ENCODE measurements around the gene ANKRD62.

ANKRD62 gene

DNA sequence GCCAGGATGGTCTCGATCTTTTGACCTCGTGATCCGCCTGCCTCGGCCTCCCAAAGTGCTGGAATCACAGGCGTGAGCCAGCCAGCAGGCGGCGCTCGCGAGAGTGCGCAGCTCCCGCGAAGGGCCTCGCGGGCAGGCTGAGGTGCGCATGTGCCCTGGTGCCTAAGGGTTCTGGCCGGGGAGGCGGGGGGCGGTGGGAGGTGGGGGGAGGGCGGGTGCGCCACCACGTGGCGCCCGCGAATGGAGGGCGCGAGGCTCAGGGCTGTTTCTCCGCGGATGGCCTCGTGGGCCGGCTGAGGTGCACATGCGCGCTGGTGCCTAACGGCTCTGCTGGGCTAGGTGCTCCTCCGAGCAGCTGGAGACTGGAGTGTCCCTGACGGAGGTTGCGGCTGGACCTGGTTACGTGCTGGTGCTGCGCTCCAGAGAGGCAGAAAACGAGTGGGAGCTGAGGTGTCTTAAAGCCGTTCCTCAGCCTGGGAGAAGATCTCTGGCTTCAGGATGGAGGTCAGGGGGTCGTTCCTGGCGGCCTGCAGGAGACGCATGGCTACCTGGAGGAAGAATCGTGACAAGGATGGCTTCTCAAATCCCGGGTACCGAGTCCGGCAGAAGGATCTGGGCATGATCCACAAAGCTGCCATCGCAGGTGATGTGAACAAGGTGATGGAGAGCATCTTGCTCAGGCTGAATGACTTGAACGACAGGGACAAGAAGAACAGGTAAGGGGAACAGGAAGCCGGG is at the start of gene ANKRD62:
TSS of gene ANKRD62 (plus strand) at position 324 of the 738 bp plus-strand sequence. CDS start at position 499, 175 bp downstream.
- no peak for DNase-seq

DNA sequence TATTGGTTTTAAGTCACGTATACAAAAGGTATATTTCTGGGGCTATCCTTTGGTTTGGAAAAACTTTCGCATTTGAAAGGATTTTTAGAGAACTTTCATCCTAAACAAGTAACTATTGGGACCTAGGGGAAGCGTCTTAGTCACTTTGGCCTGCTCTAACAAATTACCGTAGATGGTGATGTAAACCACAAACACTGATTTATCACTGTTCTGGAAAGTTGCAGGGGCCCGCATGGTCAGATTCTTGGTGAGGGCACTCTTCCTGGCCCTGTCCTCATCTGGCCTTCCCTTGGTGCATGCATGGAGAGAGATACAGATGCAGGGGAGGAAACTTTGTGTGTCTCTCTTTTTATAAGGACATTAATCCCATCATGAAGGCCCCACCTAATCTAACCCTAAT is 49.1 kb upstream of the ANKRD62 start:
- no peak for DNase-seq

DNA sequence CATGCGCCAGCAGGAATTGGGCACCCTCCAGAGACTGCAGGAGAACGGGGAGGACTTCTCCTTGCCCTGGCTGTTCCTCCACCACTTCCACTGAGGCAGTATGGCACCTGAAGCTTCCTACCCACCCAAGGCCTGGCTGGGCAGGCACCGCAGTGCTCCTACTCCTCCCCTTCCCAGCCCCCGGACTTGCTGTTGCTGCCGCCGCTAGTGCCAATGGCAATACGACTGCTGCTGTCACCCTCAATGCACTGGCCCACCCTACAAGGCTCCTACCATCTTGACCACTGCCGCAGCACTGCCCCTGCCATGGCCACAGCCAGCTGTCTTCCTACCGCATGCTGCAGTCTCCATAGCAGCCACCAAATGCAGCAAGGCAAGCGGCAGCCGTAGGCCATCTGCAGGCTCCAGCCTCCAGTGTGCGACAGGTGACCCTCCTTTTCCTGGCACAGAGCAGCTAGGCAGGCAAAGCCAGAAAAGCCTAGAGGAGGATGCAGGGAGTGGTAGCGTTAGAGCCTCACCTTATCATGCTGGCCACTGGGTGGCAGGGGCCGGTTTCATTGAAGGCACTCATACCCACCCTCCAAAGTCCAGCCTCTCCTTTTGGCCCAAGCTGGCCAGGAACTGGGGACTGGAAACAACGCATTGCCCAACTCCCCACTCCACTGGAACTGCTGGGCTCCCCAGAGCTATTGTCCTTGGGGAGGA is 47.4 kb upstream of the ANKRD62 start:
- DNase-seq = no peak

DNA sequence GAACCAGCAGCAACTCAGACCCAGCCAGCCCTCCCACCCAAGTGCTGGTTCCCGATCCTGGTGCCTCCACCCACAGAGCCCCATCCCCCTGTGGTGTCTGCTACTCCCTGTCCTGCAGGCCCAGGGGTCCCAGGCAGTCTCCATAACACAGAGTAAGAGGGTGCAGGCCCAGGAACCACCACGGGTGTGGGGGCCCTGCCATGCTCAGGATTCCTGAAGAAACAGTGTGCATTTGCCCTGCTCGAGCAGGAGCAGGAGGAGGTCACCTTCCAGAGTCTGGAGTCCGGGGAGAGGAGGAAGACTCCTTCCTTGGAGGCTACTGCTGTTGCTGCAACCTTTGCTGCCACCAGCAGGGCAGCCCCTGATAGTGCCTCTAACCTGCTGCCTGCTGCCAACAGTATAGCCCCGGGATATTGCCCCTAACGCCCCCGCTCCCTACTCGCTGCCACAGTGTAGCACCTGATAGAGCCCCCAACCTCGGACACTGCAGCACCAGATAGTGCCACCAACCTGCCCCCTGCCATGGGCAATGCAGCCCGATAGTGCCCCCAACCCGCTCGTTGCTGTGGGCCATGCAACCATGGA is 46.8 kb upstream of the ANKRD62 start:
- DNase-seq = no peak

GRCh38 chr18:12048010-12048826 is 45.4 kb upstream of the ANKRD62 start:
- DNase-seq = no peak

DNA sequence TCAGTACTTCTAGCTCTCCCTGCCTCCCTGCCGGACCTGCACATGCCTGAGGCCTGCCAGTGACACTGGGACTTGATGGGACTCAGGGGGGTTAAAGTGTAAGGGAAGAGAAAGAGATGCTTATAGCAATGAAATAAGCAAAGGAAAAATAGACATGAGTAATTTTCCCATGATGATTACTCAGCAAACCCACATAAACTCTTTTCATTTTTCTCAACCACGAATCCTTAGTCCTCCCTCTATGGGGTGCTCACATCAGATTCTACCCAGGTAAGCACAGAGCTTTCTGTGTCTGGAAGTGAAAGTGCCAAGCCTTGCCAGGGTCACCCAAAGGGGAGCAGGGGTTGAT is 44.8 kb upstream of the ANKRD62 start:
- no peak for DNase-seq

DNA sequence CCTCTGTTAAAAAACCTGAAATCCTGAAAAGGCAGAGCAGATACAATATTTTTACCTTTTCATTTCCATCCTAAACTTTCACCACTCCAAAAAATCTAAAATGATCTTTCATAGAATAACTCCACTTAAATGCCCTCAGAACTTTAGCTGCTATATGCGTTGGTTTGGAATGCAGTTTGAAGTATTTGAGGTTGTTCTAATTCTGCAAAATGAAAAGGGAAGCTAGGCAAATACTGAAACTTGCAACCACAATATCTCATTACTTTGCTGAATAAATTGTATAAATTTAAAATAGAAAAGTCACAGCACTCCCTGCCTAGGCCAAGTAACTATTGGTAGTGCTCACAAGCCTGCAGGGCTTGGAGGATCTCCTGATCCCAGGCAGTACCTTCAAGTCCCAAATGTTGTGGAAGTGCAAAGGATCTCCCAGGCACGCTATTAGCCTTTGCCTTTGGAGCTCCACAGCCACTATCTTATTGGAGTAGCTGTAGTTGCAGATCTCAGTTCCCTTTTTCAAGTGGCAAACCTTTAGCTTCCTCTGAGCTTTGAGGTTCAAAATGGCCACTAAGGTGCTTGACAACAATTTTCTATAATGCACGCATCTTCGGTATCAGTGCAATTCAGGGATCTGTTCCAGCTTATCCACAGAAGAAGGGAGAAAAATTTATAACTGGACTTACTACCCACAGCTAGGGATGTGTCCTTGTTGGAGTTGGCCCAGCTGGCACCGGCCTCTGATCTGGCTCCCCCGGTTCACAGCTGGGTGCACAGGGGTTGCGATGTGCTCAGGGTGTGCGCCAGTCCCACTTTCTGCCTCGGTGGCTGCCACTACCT is 43.4 kb upstream of the ANKRD62 start:
- no peak for DNase-seq

GRCh38 chr18:12052866-12053265 is 40.8 kb upstream of the ANKRD62 start:
- no peak for DNase-seq

GRCh38 chr18:12053289-12053688 is 40.4 kb upstream of the ANKRD62 start:
- no peak for DNase-seq

GRCh38 chr18:12056034-12056883 is 37.4 kb upstream of the ANKRD62 start:
- no peak for DNase-seq

DNA sequence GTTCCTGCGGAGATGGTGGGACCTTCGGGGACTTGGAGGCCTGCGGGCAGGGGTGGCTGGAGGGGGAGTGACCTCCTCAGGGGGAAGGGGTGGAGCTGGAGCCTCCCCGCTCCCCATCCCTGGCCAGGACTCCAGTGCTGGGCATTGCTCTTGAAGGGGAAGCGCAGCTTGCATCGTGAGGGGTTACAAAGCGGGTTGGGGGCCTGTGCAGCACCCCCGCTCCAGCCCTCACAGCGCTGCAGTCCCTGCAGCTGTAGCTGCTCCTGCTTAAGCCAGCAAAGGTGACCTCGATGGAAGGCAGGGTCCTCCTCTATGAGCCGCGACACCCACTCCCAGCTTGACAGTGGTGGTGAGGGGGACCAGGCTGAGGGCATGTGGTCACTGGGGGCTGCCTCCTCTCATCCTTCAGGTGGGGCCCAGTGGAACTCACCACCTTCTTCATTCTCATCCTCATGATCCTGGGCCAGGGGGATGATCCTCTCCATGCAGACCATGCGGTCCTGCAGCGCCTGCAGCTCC is 36.7 kb upstream of the ANKRD62 start:
- no peak for DNase-seq

- DNase-seq = no peak
These were observed 36.1 kb upstream of the ANKRD62 start for GRCh38 chr18:12057419-12058039.

DNA sequence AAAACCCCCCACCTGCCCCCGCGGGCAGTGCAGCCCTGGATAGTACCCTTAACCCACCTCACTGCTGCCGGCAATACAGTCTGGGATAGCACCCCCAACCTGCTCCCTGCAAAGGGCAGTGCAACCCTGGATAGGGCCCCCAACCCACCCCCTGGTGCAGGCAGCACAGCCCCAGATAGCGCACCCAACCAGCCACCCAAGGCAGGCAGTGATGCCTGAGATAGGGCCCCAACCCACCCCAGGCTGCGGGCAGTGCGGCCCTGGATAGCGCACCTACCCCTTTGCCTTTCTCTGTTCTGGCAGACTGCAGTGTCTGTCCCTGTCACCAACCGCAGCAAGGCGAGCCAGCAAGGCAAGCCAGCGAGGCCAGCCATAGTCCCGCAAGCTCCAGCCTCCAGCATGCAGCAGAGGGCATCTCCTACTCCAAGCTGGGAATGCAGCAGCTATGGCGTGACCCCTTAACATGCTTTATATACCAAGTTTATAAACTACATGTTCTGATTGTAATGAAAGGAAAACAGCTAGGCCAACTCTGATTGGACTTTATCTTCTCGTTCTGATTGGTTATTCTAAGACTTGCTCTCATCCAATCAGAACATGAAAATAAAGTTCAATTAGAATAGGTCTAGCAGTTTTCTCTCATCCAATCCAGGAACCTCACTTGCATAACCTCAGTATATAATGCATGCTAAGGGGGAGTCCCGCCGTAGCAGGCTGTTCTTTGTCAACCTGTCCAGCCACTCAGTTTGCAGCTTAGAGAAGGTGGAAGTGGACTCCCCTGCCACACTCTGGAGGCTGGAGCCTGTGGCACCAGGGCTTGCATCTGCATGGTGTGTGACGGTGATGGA is 34.1 kb upstream of the ANKRD62 start:
- DNase-seq = no peak

- DNase-seq = no peak
These were observed 33.3 kb upstream of the ANKRD62 start for GRCh38 chr18:12060182-12060870.

DNA sequence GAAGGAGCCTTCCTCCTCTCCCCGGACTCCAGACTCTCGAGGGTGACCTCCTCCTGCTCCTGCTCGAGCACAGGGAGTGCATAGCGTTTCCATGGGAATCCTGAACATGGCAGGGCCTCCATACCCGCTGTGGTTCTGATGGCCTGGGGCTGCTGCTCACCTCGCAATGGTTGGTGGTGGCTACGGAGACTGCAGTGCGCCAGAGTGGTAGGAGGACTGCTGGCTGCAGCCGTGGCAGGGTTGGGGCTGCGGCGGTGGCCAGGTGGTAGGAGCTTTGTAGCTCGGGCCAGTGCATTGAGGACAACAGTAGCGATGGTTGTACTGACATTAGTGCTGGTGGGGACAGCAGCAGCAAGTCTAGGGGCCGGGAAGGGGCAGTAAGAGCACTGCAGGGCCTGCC is 32.0 kb upstream of the ANKRD62 start:
- no peak for DNase-seq

DNA sequence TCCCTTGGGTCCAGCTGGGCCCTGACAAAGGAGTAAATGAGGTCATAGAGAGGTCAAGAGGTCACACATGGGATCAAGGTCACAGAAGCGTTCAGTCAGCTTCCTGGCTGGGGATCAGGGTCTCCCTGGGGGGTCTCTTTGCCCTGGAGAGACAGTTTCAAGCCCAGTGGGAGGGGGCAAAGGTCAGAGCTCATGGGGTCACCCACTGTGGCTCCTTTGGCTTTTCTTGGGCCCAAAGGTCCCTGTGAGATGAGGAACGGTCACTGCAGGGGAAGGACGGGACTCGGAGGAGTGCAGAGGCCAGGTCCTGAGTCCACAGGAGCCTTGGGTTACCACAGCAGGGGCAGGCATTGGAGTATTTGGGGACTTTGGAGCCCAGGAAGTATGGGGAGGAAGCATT is 30.7 kb upstream of the ANKRD62 start:
- DNase-seq = no peak

DNA sequence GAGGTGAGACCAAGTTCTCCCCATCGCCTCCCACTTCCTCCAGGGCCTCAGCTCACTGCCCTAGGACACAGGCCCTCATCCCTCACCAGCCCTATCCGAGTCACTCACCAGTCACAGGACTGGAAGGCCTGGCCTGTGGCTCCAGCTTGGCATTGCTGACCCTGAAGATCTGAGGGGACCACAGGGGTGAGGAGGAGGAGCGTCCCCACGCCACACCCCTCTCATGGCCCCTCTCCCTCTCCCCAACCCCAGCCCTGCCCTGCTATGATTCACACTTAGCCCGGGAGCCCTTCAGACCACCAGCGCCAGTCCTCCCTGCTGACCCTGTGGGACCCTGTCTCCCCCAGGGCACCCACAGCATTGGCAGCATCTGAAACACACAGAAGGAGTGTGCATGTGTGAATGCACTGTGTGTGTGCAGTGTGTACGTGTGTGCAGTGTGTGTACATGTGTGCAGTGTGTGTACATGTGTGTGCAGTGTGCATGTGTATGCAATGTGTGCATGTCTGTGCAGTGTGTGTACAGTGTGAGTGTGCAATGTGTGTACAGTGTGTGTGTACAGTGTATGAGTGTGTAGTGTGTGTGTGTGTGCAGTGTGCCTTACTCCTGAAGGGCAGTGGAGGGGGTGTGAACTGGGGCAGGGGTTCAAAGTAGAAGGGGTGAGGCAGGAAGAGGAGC is 29.4 kb upstream of the ANKRD62 start:
- no peak for DNase-seq

DNA sequence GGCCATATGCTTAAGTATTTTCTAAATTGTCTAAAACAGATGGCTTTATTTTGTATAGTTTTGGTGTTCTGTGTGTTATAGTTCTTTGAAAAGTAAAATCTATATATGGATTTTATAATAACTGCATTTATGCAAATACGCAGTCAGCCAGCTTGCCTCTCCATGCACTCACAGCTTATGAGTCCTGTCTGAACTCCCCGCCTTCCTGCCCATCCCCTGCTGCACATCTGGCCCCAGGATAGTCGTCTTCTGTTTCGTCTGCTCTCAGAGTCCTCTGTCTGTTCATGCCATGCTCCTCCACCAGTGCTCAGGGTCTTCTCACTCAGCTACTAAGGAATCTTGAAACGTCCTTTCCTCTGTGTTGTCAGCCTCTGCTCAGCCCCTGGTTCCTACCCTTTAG is 28.2 kb upstream of the ANKRD62 start:
- DNase-seq = no peak

All from NCI-H187 (cell line).